SK-N-MC (cell line): ENCODE results near the gene GABRD.

Experiments used
- EZH2 ChIP-seq: fragments of 200-600 bp; sonication (generic); IDR thresholded peaks from one replicate; pipeline ENCODE4 v1.6.1; 2017; ENCODE audit warnings: antibody characterized with exemption
- POLR2AphosphoS5 ChIP-seq: IDR thresholded peaks from 2 replicates; pipeline ENCODE4 v1.6.1; 2012; ENCODE audit warnings: mild to moderate bottlenecking, low read depth, low read length, borderline replicate concordance

- TF ChIP-seq POLR2AphosphoS5 (no peak), EZH2 (no peak)
These were observed 38.0 kb upstream of the GABRD start for GRCh38 chr1:1981142-1981500.
